ENCODE data around the gene ZNF862. TPM values are rescaled to one million over a fixed set of nuclear protein-coding genes. Genes with fewer than 3 reads are reported as not detected.

Gene ZNF862
- total RNA-seq, 1 experiment from 2014 or later, result 1.9 TPM

DNA sequence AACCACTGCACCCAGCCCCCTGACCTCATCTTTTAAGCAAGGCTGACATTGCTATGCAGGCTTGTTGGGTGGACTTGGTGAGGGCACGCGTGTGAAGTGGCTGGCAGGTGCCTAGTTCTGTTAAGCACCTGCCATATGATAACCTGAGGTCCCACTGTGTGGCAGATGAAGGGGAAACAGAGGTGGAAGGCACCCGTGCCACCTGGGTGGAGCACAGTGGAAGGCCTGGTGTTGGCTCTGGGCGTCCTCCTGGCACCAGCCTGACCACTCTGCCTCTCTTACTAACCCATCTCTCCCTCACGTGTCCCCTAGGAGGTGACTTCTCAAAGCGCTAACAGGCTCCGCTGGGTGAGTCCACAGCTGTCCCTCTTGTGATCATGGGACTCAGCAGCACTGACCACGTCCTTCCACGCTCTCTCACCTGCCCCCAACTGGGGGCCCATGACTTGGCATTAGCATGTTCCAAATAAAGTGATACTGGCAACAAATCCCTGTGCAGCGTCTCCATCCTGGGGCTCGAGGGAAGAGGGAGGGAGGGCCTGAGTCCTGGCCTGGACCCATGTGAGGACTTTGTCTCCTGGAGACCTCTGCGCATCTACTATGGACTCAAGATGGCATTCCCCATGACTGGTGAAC is 4.6 kb upstream of the ZNF862 start:
- Histone ChIP-seq H3K79me1 (ENCODE audit: insufficient read depth, low read depth, low read length, poor library complexity, severe bottlenecking) (no peaks in the 10 kb centered on the region), H2AK5ac (ENCODE audit: insufficient read length, low read length) (no peak overlapping the region), H2BK12ac (ENCODE audit: insufficient read length, low read depth, low read length) (no peak overlapping the region), H3K4ac (ENCODE audit: low read depth, low read length) (no peak overlapping the region), H4K91ac (ENCODE audit: insufficient read length, low read depth, low read length) (no peak overlapping the region), H4K5ac (ENCODE audit: insufficient read length, low read depth, low read length) (no peak overlapping the region), H3K18ac (ENCODE audit: insufficient read length, low read depth, low read length) (no peak overlapping the region), H2AFZ (ENCODE audit: low read length) (no peak overlapping the region), H3K9ac (ENCODE audit: extremely low read depth, insufficient read length, low read length) (no peak overlapping the region), H4K20me1 (ENCODE audit: control insufficient read depth, insufficient read depth, insufficient read length) (no peaks in the 10 kb centered on the region), H3K56ac (ENCODE audit: insufficient read length, low read depth, low read length) (no peak overlapping the region), H3K23me2 (ENCODE audit: insufficient read length, low read depth, low read length, poor library complexity, severe bottlenecking) (peaks cover under 1% of the 10 kb centered on the region), H2BK120ac (ENCODE audit: low read depth, low read length, poor library complexity, severe bottlenecking) (no peak overlapping the region), H3K14ac (ENCODE audit: insufficient read depth, low read length) (no peak overlapping the region), H3K4me2 (ENCODE audit: insufficient read depth, insufficient read length, low read length) (no peak overlapping the region), H3K9me3 (ENCODE audit: control insufficient read depth, low read depth, low read length) (no peaks in the 10 kb centered on the region), H2BK5ac (ENCODE audit: insufficient read length, low read length) (no peak overlapping the region), H2BK20ac (ENCODE audit: low read depth, low read length, poor library complexity, severe bottlenecking) (no peak overlapping the region), H3K27ac (ENCODE audit: insufficient read length, low read depth, low read length) (no peak overlapping the region), H3K4me1 (ENCODE audit: insufficient read depth, low read length) (no peaks in the 10 kb centered on the region), H2BK15ac (ENCODE audit: low read depth, low read length) (no peak overlapping the region), H3K27me3 (ENCODE audit: insufficient read depth, low read length) (no peaks in the 10 kb centered on the region), H3K23ac (ENCODE audit: insufficient read length, low read depth, low read length) (no peak overlapping the region), H3T11ph (ENCODE audit: low read length) (no peak overlapping the region), H3K79me2 (ENCODE audit: insufficient read depth, low read length) (no peaks in the 10 kb centered on the region), H4K8ac (replicated peaks; ENCODE audit: insufficient read length, low read depth, low read length) (no peak overlapping the region)
- Mint-ChIP-seq H3K36me3 (ENCODE audit: insufficient read depth in 1 of 3, low read depth in 3 of 3) (no peaks in the 10 kb centered on the region), H3K27ac (no peak overlapping the region; a peak in 1 of 7 replicates), H3K4me3 (no peak overlapping the region), H3K27me3 (ENCODE audit: low read depth) (peaks cover 40% of the 10 kb centered on the region), H3K4me1 (peaks cover 10 to 24% of the 10 kb centered on the region in 2 experiments), H3K9me3 (no peaks in the 10 kb centered on the region; a peak in 1 of 5 replicates)
- DNase-seq, result no peak
- whole genome bisulfite sequencing (ENCODE audit: extremely low coverage, insufficient read length, low lambda C conversion rate), result no CpG with 5 or more reads among the region's 12 CpGs
- TF ChIP-seq, protein P1, sequence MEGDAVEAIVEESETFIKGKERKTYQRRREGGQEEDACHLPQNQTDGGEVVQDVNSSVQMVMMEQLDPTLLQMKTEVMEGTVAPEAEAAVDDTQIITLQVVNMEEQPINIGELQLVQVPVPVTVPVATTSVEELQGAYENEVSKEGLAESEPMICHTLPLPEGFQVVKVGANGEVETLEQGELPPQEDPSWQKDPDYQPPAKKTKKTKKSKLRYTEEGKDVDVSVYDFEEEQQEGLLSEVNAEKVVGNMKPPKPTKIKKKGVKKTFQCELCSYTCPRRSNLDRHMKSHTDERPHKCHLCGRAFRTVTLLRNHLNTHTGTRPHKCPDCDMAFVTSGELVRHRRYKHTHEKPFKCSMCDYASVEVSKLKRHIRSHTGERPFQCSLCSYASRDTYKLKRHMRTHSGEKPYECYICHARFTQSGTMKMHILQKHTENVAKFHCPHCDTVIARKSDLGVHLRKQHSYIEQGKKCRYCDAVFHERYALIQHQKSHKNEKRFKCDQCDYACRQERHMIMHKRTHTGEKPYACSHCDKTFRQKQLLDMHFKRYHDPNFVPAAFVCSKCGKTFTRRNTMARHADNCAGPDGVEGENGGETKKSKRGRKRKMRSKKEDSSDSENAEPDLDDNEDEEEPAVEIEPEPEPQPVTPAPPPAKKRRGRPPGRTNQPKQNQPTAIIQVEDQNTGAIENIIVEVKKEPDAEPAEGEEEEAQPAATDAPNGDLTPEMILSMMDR (conservative IDR thresholded peaks at IDR 0.05), result no peak

All from H9 (cell line).